ENCODE data around the gene SDR42E2.

DNA sequence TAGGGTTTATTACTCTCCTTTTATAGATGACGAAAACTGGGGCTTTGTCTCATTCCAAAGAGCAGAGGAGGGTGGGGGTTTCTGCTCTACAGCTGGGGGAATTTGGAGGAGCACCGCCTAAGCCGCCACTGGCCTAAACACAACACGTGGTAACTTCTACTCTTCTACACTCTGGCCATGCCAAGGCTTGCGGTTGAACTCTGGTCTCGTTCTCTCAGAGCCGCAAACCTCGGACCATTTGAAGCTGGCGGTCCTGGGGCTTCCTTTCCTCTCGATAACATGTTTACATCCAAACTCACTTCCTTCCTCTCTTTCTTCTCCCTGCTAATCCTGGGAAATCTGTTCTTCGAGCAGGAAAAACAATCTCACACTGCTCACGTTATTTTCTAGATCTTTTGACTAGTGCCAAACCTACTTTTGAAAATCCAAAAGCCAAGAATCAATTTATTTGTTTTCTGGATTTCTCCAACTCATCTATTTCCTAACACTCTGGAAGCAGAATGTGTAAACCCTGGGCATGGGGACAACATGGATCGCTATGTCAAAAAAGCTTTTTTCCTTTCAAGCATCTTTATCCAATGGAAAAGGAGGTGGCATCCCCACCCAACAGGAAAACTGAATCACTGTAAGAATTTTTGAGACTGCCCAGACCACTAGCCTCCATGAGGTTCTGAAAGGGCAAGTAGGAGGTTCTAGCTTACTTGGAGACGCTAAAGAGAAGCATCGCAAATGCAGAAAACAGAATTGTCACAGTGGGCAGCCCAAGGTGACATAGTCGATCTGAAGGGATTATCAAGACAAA, 30.2 kb downstream of the SDR42E2 start:
- TF ChIP-seq, protein P1, sequence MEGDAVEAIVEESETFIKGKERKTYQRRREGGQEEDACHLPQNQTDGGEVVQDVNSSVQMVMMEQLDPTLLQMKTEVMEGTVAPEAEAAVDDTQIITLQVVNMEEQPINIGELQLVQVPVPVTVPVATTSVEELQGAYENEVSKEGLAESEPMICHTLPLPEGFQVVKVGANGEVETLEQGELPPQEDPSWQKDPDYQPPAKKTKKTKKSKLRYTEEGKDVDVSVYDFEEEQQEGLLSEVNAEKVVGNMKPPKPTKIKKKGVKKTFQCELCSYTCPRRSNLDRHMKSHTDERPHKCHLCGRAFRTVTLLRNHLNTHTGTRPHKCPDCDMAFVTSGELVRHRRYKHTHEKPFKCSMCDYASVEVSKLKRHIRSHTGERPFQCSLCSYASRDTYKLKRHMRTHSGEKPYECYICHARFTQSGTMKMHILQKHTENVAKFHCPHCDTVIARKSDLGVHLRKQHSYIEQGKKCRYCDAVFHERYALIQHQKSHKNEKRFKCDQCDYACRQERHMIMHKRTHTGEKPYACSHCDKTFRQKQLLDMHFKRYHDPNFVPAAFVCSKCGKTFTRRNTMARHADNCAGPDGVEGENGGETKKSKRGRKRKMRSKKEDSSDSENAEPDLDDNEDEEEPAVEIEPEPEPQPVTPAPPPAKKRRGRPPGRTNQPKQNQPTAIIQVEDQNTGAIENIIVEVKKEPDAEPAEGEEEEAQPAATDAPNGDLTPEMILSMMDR (IDR thresholded peaks at IDR 0.05 in 8 of 11, conservative IDR thresholded peaks at IDR 0.05 in 3 of 11) = no peak
- TF ChIP-seq POLR2AphosphoS5 (IDR thresholded peaks at IDR 0.05) (peak in 2 of 3 donors; percentile 62 to 76), POLR2A (IDR thresholded peaks at IDR 0.05) (no peak)

All from spleen (tissue), 7 donors.